ENCODE measurements around the gene NQO2. TPM values are rescaled to one million over a fixed set of nuclear protein-coding genes. Genes with fewer than 3 reads are reported as not detected.

The NQO2 gene
- total and polyA plus RNA-seq, 2 of the 13 experiments (the other 11 are each of a cell fraction or from before 2014, with no cell fraction given): 32.2 to 56.5 TPM

GRCh38 chr6:2970753-2971419, 28.8 kb upstream of the NQO2 start (continued):
- TF ChIP-seq MAZ (IDR thresholded peaks at IDR 0.05; ENCODE audit: borderline replicate concordance, low read depth, low read length) (no peak; the same call in 1 of the 2 replicates), MAZ (CRISPR knock-in tag; IDR thresholded peaks at IDR 0.05; ENCODE audit: low read depth) (peak; percentile 36), ZNF30 (CRISPR knock-in tag; IDR thresholded peaks at IDR 0.05) (no peak), WIZ (CRISPR knock-in tag; IDR thresholded peaks at IDR 0.05) (no peak), ZNF768 (CRISPR knock-in tag; IDR thresholded peaks at IDR 0.05) (no peak; the same call in 1 of the 2 replicates), NFIB (CRISPR knock-in tag; IDR thresholded peaks at IDR 0.05; ENCODE audit: borderline replicate concordance) (no peak), ATM (IDR thresholded peaks at IDR 0.05; ENCODE audit: borderline replicate concordance) (no peak), ZNF580 (CRISPR knock-in tag; IDR thresholded peaks at IDR 0.05; ENCODE audit: borderline replicate concordance, low read depth) (no peak; the same call in 1 of the 2 replicates), CREB3 (CRISPR knock-in tag; IDR thresholded peaks at IDR 0.05) (no peak), ZNF710 (CRISPR knock-in tag; IDR thresholded peaks at IDR 0.05; ENCODE audit: borderline replicate concordance) (no peak), ZNF333 (CRISPR knock-in tag; IDR thresholded peaks at IDR 0.05; ENCODE audit: borderline replicate concordance) (no peak), TBX2 (CRISPR knock-in tag; IDR thresholded peaks at IDR 0.05; ENCODE audit: borderline replicate concordance) (no peak), PHF5A (CRISPR knock-in tag; IDR thresholded peaks at IDR 0.05; ENCODE audit: low read depth, unreplicated experiment) (no peak), ZNF790 (CRISPR knock-in tag; IDR thresholded peaks at IDR 0.05; ENCODE audit: borderline replicate concordance) (peak; percentile 73; the same call in 1 of the 2 replicates), ZNF776 (CRISPR knock-in tag; IDR thresholded peaks at IDR 0.05) (no peak), GRHL1 (CRISPR knock-in tag; conservative IDR thresholded peaks at IDR 0.05) (no peak), RORA (CRISPR knock-in tag; IDR thresholded peaks at IDR 0.05) (no peak), HMG20A (CRISPR knock-in tag; IDR thresholded peaks at IDR 0.05; ENCODE audit: borderline replicate concordance) (no peak), ZSCAN21 (CRISPR knock-in tag; IDR thresholded peaks at IDR 0.05; ENCODE audit: borderline replicate concordance) (peak; percentile 44; the same call in 1 of the 2 replicates), TIGD3 (CRISPR knock-in tag; IDR thresholded peaks at IDR 0.05; ENCODE audit: borderline replicate concordance) (no peak), STAT5B (CRISPR knock-in tag; IDR thresholded peaks at IDR 0.05) (no peak), BORCS8-MEF2B (CRISPR knock-in tag; IDR thresholded peaks at IDR 0.05) (no peak)
